ENCODE results near the gene NLK.

The NLK gene

GRCh38 chr17:28039251-28039650, 3.2 kb upstream of the NLK start:
- no peak for DNase-seq (ENCODE audit: low read depth in 2 of 2, low spot score in 1 of 2)

- DNase-seq (ENCODE audit: low read depth in 2 of 2, low spot score in 1 of 2) = no peak
Observed at GRCh38 chr17:28040406-28040805, 2.1 kb upstream of the NLK start.

GRCh38 chr17:28041068-28041843, 1.2 kb upstream of the NLK start:
- DNase-seq (ENCODE audit: low read depth in 2 of 2, low spot score in 1 of 2) = peak; percentile 95 to 98

- no peak for DNase-seq (ENCODE audit: low read depth in 2 of 2, low spot score in 1 of 2)
Observed at GRCh38 chr17:28041844-28042656, 427 bp upstream of the NLK start.

- no peak for DNase-seq (ENCODE audit: low read depth in 2 of 2, low spot score in 1 of 2)
Observed at GRCh38 chr17:28042721-28043291, 329 bp downstream of the NLK start.

- DNase-seq (ENCODE audit: low read depth in 2 of 2, low spot score in 1 of 2) = no peak
Observed at GRCh38 chr17:28043296-28043695, 819 bp downstream of the NLK start.

GRCh38 chr17:28043741-28044140, 1.3 kb downstream of the NLK start:
- DNase-seq (ENCODE audit: low read depth in 2 of 2, low spot score in 1 of 2) = no peak

- no peak for DNase-seq (ENCODE audit: low read depth in 2 of 2, low spot score in 1 of 2)
Observed at GRCh38 chr17:28045304-28045703, 2.8 kb downstream of the NLK start.

- DNase-seq (ENCODE audit: low read depth in 2 of 2, low spot score in 1 of 2) = no peak
Observed at GRCh38 chr17:28046034-28046825, 3.8 kb downstream of the NLK start.

- no peak for DNase-seq (ENCODE audit: low read depth in 2 of 2, low spot score in 1 of 2)
Observed at GRCh38 chr17:28047806-28048205, 5.3 kb downstream of the NLK start.

- DNase-seq (ENCODE audit: low read depth in 2 of 2, low spot score in 1 of 2) = no peak
Observed at GRCh38 chr17:28049071-28049470, 6.6 kb downstream of the NLK start.

GRCh38 chr17:28053044-28053670, 10.7 kb downstream of the NLK start:
- no peak for DNase-seq (ENCODE audit: low read depth in 2 of 2, low spot score in 1 of 2)

GRCh38 chr17:28053725-28054124, 11.2 kb downstream of the NLK start:
- DNase-seq (ENCODE audit: low read depth in 2 of 2, low spot score in 1 of 2) = no peak

GRCh38 chr17:28055546-28056275, 13.2 kb downstream of the NLK start:
- DNase-seq (ENCODE audit: low read depth in 2 of 2, low spot score in 1 of 2) = no peak

- DNase-seq (ENCODE audit: low read depth in 2 of 2, low spot score in 1 of 2) = no peak
Observed at GRCh38 chr17:28056276-28056620, 13.8 kb downstream of the NLK start.

GRCh38 chr17:28057731-28058246, 15.3 kb downstream of the NLK start:
- no peak for DNase-seq (ENCODE audit: low read depth in 2 of 2, low spot score in 1 of 2)

GRCh38 chr17:28059675-28060074, 17.2 kb downstream of the NLK start:
- DNase-seq (ENCODE audit: low read depth in 2 of 2, low spot score in 1 of 2) = no peak

- no peak for DNase-seq (ENCODE audit: low read depth in 2 of 2, low spot score in 1 of 2)
Observed at GRCh38 chr17:28065706-28066105, 23.2 kb downstream of the NLK start.

- no peak for DNase-seq (ENCODE audit: low read depth in 2 of 2, low spot score in 1 of 2)
Observed at GRCh38 chr17:28069061-28069460, 26.6 kb downstream of the NLK start.

- DNase-seq (ENCODE audit: low read depth in 2 of 2, low spot score in 1 of 2) = no peak
Observed at GRCh38 chr17:28071179-28071578, 28.7 kb downstream of the NLK start.
